Measurements from ENCODE around the gene TRIM8. TPM values are rescaled to one million over a fixed set of nuclear protein-coding genes. Genes with fewer than 3 reads are reported as not detected.
"Not testable (repeated sequence)": the region's sequence is repeated elsewhere in the genome, so short reads cannot be mapped to it uniquely, and the experiment has no call there.

TRIM8 gene
- total RNA-seq, 1 donor from 2014 or later, result 99.6 TPM

- intact Hi-C loops (cut with DNase I), result loop anchor here (5.0 kb wide), 1 partner anchor 35 kb away; the partner anchor contains the start of genes ARL3 and SFXN2
- no peak for DNase-seq (ENCODE audit: low spot score)
Observed at GRCh38 chr10:102677331-102678067, 33.2 kb downstream of the TRIM8 start.

- no peak for DNase-seq (ENCODE audit: low spot score)
- intact Hi-C loops (cut with DNase I), result loop anchor here (5.0 kb wide), 1 partner anchor 34 kb away; the partner anchor contains the start of genes ARL3 and SFXN2
Observed at GRCh38 chr10:102678068-102678400, 33.8 kb downstream of the TRIM8 start.

- DNase-seq (ENCODE audit: low spot score), result peak; percentile 89
- intact Hi-C loops (cut with DNase I), result loop anchor here (5.0 kb wide), 1 partner anchor 33 kb away; the partner anchor contains the start of genes ARL3 and SFXN2
Observed at GRCh38 chr10:102678842-102679289, 34.6 kb downstream of the TRIM8 start.

- intact Hi-C loops (cut with DNase I), result loop anchor here (5.0 kb wide), 1 partner anchor 33 kb away; the partner anchor contains the start of genes ARL3 and SFXN2
- DNase-seq (ENCODE audit: low spot score), result no peak
Observed at GRCh38 chr10:102679596-102679995, 35.3 kb downstream of the TRIM8 start.

- intact Hi-C loops (cut with DNase I), result no loop called here
- no peak for DNase-seq (ENCODE audit: low spot score)
Observed at GRCh38 chr10:102681696-102682095, 37.4 kb downstream of the TRIM8 start.

- intact Hi-C loops (cut with DNase I), result no loop called here
- DNase-seq (ENCODE audit: low spot score), result no peak
Observed at GRCh38 chr10:102682416-102682815, 38.1 kb downstream of the TRIM8 start.

- intact Hi-C loops (cut with DNase I), result no loop called here
- DNase-seq (ENCODE audit: low spot score), result no peak
Observed at GRCh38 chr10:102682981-102683380, 38.7 kb downstream of the TRIM8 start.

GRCh38 chr10:102683736-102684135 is 39.5 kb downstream of the TRIM8 start:
- intact Hi-C loops (cut with DNase I), result no loop called here
- DNase-seq (ENCODE audit: low spot score), result no peak

GRCh38 chr10:102691285-102692066 is 47.2 kb downstream of the TRIM8 start:
- no peak for DNase-seq (ENCODE audit: low spot score)
- intact Hi-C loops (cut with DNase I), result no loop called here

GRCh38 chr10:102695401-102695800 is 51.1 kb downstream of the TRIM8 start:
- intact Hi-C loops (cut with DNase I); DNase-seq (ENCODE audit: low spot score): not testable (repeated sequence)

GRCh38 chr10:102696736-102697135 is 52.5 kb downstream of the TRIM8 start:
- intact Hi-C loops (cut with DNase I), result no loop called here
- DNase-seq (ENCODE audit: low spot score), result no peak

- intact Hi-C loops (cut with DNase I), result no loop called here
- no peak for DNase-seq (ENCODE audit: low spot score)
Observed at GRCh38 chr10:102698894-102699293, 54.6 kb downstream of the TRIM8 start.

- DNase-seq (ENCODE audit: low spot score), result peak; percentile 14
- intact Hi-C loops (cut with DNase I), result no loop called here
Observed at GRCh38 chr10:102701272-102701671, 57.0 kb downstream of the TRIM8 start.

- DNase-seq (ENCODE audit: low spot score), result peak; percentile 9
- intact Hi-C loops (cut with DNase I), result no loop called here
Observed at GRCh38 chr10:102701796-102702195, 57.5 kb downstream of the TRIM8 start.

GRCh38 chr10:102702742-102703141 is 58.5 kb downstream of the TRIM8 start:
- intact Hi-C loops (cut with DNase I), result no loop called here
- no peak for DNase-seq (ENCODE audit: low spot score)

GRCh38 chr10:102704915-102705314 is 60.6 kb downstream of the TRIM8 start:
- intact Hi-C loops (cut with DNase I), result no loop called here
- DNase-seq (ENCODE audit: low spot score), result no peak

- DNase-seq (ENCODE audit: low spot score), result no peak
- intact Hi-C loops (cut with DNase I), result no loop called here
Observed at GRCh38 chr10:102705531-102705930, 61.3 kb downstream of the TRIM8 start.

Measured in cardiac septum (tissue), 1 donor.